H9 (cell line): ENCODE results near the gene ANXA4. TPM values are rescaled to one million over a fixed set of nuclear protein-coding genes. Genes with fewer than 3 reads are reported as not detected.

Source experiments
- DNase-seq: peaks from one replicate; pipeline ENCODE4 v3.0.0-alpha.2; 2017
- H2AFZ ChIP-seq: one replicate; pipeline ENCODE4 v1.6.1; 2013; ENCODE audit warnings: mild to moderate bottlenecking, low read length, control low read depth, moderate library complexity
- H2AK5ac ChIP-seq: 2 replicates; pipeline ENCODE4 v1.6.1; 2013; ENCODE audit warnings: low read length, control low read depth, mixed read lengths; ENCODE audit not compliant: insufficient read length
- H2BK120ac ChIP-seq: one replicate; pipeline ENCODE4 v1.6.1; 2013; ENCODE audit warnings: low read depth, mild to moderate bottlenecking, low read length, control low read depth, inconsistent platforms; ENCODE audit not compliant: poor library complexity, severe bottlenecking
- H2BK12ac ChIP-seq: 2 replicates; pipeline ENCODE4 v1.6.1; 2013; ENCODE audit warnings: low read length, control low read depth, mixed read lengths, low read depth; ENCODE audit not compliant: insufficient read length
- H2BK15ac ChIP-seq: 2 replicates; pipeline ENCODE4 v1.6.1; 2013; ENCODE audit warnings: low read depth, low read length, control low read depth
- H2BK20ac ChIP-seq: one replicate; pipeline ENCODE4 v1.6.1; 2013; ENCODE audit warnings: low read depth, mild to moderate bottlenecking, low read length, control low read depth, inconsistent platforms; ENCODE audit not compliant: poor library complexity, severe bottlenecking
- H2BK5ac ChIP-seq: 2 replicates; pipeline ENCODE4 v1.6.1; 2013; ENCODE audit warnings: low read length, control low read depth, mixed read lengths; ENCODE audit not compliant: insufficient read length
- H3K14ac ChIP-seq: 2 replicates; pipeline ENCODE4 v1.6.1; 2013; ENCODE audit warnings: low read length, control low read depth; ENCODE audit not compliant: insufficient read depth
- H3K18ac ChIP-seq: 2 replicates; pipeline ENCODE4 v1.6.1; 2013; ENCODE audit warnings: low read depth, mild to moderate bottlenecking, mixed read lengths, low read length, control low read depth; ENCODE audit not compliant: insufficient read length
- H3K23ac ChIP-seq: 2 replicates; pipeline ENCODE4 v1.6.1; 2013; ENCODE audit warnings: low read length, control low read depth, mixed read lengths, low read depth; ENCODE audit not compliant: insufficient read length
- H3K23me2 ChIP-seq: 2 replicates; pipeline ENCODE4 v1.6.1; 2013; ENCODE audit warnings: low read depth, mild to moderate bottlenecking, mixed read lengths, low read length, control low read depth; ENCODE audit not compliant: insufficient read length, poor library complexity, severe bottlenecking
- H3K27ac ChIP-seq: 2 replicates; pipeline ENCODE4 v1.5.1; 2013; ENCODE audit warnings: low read length, control low read depth, mixed read lengths, low read depth; ENCODE audit not compliant: insufficient read length
- H3K27me3 ChIP-seq: 2 replicates; pipeline ENCODE4 v1.6.1; 2013; ENCODE audit warnings: low read length, control low read depth, inconsistent platforms; ENCODE audit not compliant: insufficient read depth
- H3K4ac ChIP-seq: 2 replicates; pipeline ENCODE4 v1.6.1; 2013; ENCODE audit warnings: low read depth, mild to moderate bottlenecking, control low read depth, inconsistent platforms, low read length, moderate library complexity
- H3K4me1 ChIP-seq: 2 replicates; pipeline ENCODE4 v1.6.1; 2013; ENCODE audit warnings: low read length, control low read depth, inconsistent platforms; ENCODE audit not compliant: insufficient read depth
- H3K4me2 ChIP-seq: 2 replicates; pipeline ENCODE4 v1.6.1; 2013; ENCODE audit warnings: low read length, control low read depth, mixed read lengths; ENCODE audit not compliant: insufficient read length, insufficient read depth
- H3K56ac ChIP-seq: 2 replicates; pipeline ENCODE4 v1.6.1; 2013; ENCODE audit warnings: low read depth, mild to moderate bottlenecking, mixed read lengths, low read length, control low read depth; ENCODE audit not compliant: insufficient read length
- H3K79me1 ChIP-seq: 2 replicates; pipeline ENCODE4 v1.6.1; 2013; ENCODE audit warnings: low read depth, mild to moderate bottlenecking, moderate library complexity, low read length, control low read depth, inconsistent platforms; ENCODE audit not compliant: insufficient read depth, poor library complexity, severe bottlenecking
- H3K79me2 ChIP-seq: 2 replicates; pipeline ENCODE4 v1.6.1; 2013; ENCODE audit warnings: low read length, control low read depth, inconsistent platforms; ENCODE audit not compliant: insufficient read depth
- H3K9ac ChIP-seq: 2 replicates; pipeline ENCODE4 v1.6.1; 2013; ENCODE audit warnings: low read length, control low read depth, mixed read lengths; ENCODE audit not compliant: insufficient read length; ENCODE audit errors: extremely low read depth
- H3K9me3 ChIP-seq: one replicate; pipeline ENCODE4 v1.6.1; 2013; ENCODE audit warnings: low read depth, low read length, inconsistent platforms; ENCODE audit not compliant: control insufficient read depth
- H3T11ph ChIP-seq: one replicate; pipeline ENCODE4 v1.6.1; 2013; ENCODE audit warnings: mild to moderate bottlenecking, low read length, control low read depth, inconsistent platforms
- H4K20me1 ChIP-seq: one replicate; pipeline ENCODE4 v1.6.1; 2013; ENCODE audit not compliant: control insufficient read depth, insufficient read length, insufficient read depth
- H4K5ac ChIP-seq: 2 replicates; pipeline ENCODE4 v1.6.1; 2013; ENCODE audit warnings: low read depth, mild to moderate bottlenecking, mixed read lengths, low read length, control low read depth; ENCODE audit not compliant: insufficient read length
- H4K8ac ChIP-seq: replicated peaks from 2 replicates; pipeline ENCODE4 v1.6.1; 2013; ENCODE audit warnings: low read length, control low read depth, mixed read lengths, low read depth; ENCODE audit not compliant: insufficient read length
- H4K91ac ChIP-seq: 2 replicates; pipeline ENCODE4 v1.6.1; 2013; ENCODE audit warnings: low read depth, mild to moderate bottlenecking, moderate library complexity, mixed read lengths, low read length, control low read depth; ENCODE audit not compliant: insufficient read length
- H3K27ac Mint-ChIP-seq, 3 experiments: 2 replicates in 2 of 3; 3 replicates in 1 of 3; pipeline ENCODE4 v1.8.0; 2020 to 2021; ENCODE audit warnings: mixed read lengths in 3 of 3, mild to moderate bottlenecking in 1 of 3, moderate library complexity in 1 of 3
- H3K27me3 Mint-ChIP-seq: 2 replicates; pipeline ENCODE4 v1.8.0; 2021; ENCODE audit warnings: low read depth, mild to moderate bottlenecking, moderate library complexity, mixed read lengths
- H3K36me3 Mint-ChIP-seq, 3 experiments: 2 replicates in 2 of 3; 3 replicates in 1 of 3; pipeline ENCODE4 v1.8.0; 2020 to 2021; ENCODE audit warnings: low read depth in 3 of 3, mixed read lengths in 3 of 3; ENCODE audit not compliant: insufficient read depth in 1 of 3
- H3K4me1 Mint-ChIP-seq, 2 experiments: 2 replicates each; pipeline ENCODE4 v1.8.0; 2020; ENCODE audit warnings: mixed read lengths in 2 of 2
- H3K4me3 Mint-ChIP-seq, 2 experiments: 2 replicates in 1 of 2; 3 replicates in 1 of 2; pipeline ENCODE4 v1.8.0; 2020 to 2021; ENCODE audit warnings: mild to moderate bottlenecking in 2 of 2, mixed read lengths in 2 of 2, moderate library complexity in 1 of 2
- H3K9me3 Mint-ChIP-seq, 2 experiments: 2 replicates in 1 of 2; 3 replicates in 1 of 2; pipeline ENCODE4 v1.8.0; 2020; ENCODE audit warnings: mild to moderate bottlenecking in 2 of 2, mixed read lengths in 2 of 2, moderate library complexity in 1 of 2
- WGBS: extraction: QIAGEN DNeasy Blood & Tissue Kit; methylation state at CpG from one replicate; pipeline ENCODE4 v1.1.7; 2013; ENCODE audit warnings: missing lambda C conversion rate, low lambda C conversion rate, mixed read lengths; ENCODE audit not compliant: insufficient read length; ENCODE audit errors: extremely low coverage; 5-methylcytosine and 5-hydroxymethylcytosine counted together
- total RNA-seq: library from RNA; stranded (reverse); gene quantifications from 2 replicates; pipeline ENCODE4 v1.2.1, GENCODE V29; 2021
- TF ChIP-seq, protein P1 (sequence below): fragments of 200-600 bp; sonication (generic); conservative IDR thresholded peaks from 3 replicates; pipeline ENCODE4 v1.8.0; 2021; ENCODE audit warnings: antibody characterized with exemption, mild to moderate bottlenecking

The ANXA4 gene
- total RNA-seq, 1 experiment from 2014 or later, result 14.4 TPM

DNA sequence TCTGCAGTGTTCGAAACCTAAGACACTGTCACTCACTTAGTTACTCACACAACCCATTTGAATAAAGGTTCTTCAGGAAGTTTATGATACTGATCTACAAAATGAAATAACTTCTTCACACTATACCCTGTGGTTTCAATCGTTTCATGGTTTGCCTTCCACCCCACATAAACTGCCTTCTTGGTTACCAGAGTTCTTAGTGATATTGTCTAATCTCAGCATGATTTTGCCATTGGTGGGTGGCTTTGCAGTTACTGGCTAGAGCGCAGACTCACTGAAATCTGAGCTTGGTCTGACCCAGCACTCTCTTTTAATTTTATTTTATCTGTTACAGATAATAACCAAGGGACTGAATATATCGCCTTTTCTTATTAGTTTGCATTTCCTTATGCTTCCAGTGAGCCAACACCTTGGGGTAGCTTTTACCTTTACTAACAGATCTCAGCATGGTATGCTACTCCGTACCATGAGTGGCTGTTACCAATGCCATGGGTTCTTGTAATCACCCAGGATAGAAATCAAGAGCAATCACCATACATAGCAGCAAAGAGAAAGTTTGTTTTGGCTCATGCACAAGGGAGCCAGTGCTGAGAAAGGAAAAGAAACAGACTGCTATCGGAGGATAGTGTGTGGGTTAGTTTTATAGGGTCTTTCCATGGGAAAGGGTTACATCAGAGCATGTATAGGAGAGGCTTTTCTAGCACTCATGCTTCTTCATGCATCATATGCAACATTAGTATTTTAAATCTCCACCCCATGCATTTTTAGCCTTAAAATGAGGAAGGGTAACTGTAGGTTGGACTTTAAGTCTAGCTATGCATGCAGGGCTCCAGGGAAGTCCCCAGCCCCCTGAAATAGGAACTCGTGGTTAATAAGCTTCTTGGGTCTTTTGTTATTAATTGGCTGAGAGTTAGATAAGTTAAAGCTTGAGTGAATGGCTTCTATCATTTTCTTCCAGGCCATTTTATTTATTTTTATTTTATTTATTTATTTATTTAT, 33.3 kb downstream of the ANXA4 start:
- H3K4me1 Mint-ChIP-seq, result peaks cover 34 to 61% of the 10 kb centered on the region in 2 experiments
- Histone ChIP-seq H3K18ac (no peak overlapping the region), H3K27me3 (no peaks in the 10 kb centered on the region), H3K56ac (no peak overlapping the region), H3K23ac (no peak overlapping the region), H3K4me2 (no peak overlapping the region), H3K23me2 (no peaks in the 10 kb centered on the region), H3K9me3 (no peaks in the 10 kb centered on the region), H3K27ac (no peak overlapping the region), H4K5ac (no peak overlapping the region), H3K14ac (no peak overlapping the region), H4K8ac (no peak overlapping the region), H3K4me1 (peaks cover 7% of the 10 kb centered on the region; the same call in 1 of the 2 replicates), H3K79me1 (no peaks in the 10 kb centered on the region), H2BK12ac (no peak overlapping the region), H2BK120ac (peak overlapping the region; percentile 30), H3K4ac (no peak overlapping the region), H3K9ac (no peak overlapping the region), H3K79me2 (no peaks in the 10 kb centered on the region), H2BK5ac (no peak overlapping the region), H4K20me1 (no peaks in the 10 kb centered on the region), H4K91ac (no peak overlapping the region), H2BK20ac (no peak overlapping the region), H2AFZ (no peak overlapping the region), H3T11ph (no peak overlapping the region), H2AK5ac (no peak overlapping the region), H2BK15ac (no peak overlapping the region)
- DNase-seq, result no peak
- H3K4me3 Mint-ChIP-seq, result no peak overlapping the region
- WGBS, result no CpG with 5 or more reads among the region's 7 CpGs
- TF ChIP-seq, protein P1, sequence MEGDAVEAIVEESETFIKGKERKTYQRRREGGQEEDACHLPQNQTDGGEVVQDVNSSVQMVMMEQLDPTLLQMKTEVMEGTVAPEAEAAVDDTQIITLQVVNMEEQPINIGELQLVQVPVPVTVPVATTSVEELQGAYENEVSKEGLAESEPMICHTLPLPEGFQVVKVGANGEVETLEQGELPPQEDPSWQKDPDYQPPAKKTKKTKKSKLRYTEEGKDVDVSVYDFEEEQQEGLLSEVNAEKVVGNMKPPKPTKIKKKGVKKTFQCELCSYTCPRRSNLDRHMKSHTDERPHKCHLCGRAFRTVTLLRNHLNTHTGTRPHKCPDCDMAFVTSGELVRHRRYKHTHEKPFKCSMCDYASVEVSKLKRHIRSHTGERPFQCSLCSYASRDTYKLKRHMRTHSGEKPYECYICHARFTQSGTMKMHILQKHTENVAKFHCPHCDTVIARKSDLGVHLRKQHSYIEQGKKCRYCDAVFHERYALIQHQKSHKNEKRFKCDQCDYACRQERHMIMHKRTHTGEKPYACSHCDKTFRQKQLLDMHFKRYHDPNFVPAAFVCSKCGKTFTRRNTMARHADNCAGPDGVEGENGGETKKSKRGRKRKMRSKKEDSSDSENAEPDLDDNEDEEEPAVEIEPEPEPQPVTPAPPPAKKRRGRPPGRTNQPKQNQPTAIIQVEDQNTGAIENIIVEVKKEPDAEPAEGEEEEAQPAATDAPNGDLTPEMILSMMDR, result no peak
- H3K27me3 Mint-ChIP-seq, result no peaks in the 10 kb centered on the region
- H3K27ac Mint-ChIP-seq, result peak overlapping the region in 1 of 3 experiments; percentile 91; a peak in 2 of 7 replicates
- peaks cover 2 to 12% (median 2%) of the 10 kb centered on the region in 3 experiments; a peak in 4 of 7 replicates for H3K36me3 Mint-ChIP-seq
- H3K9me3 Mint-ChIP-seq, result peaks cover 11 to 13% of the 10 kb centered on the region in 2 experiments
